HG03432 (cell line): Measurements from ENCODE around the gene NFIC.

Experiments
- ATAC-seq: cut with Tn5 transposase; IDR thresholded peaks from one replicate; pipeline ENCODE4 v1.9.1; 2021; ENCODE audit warnings: mild to moderate bottlenecking, moderate library complexity; ENCODE audit not compliant: unreplicated experiment

The NFIC gene

DNA sequence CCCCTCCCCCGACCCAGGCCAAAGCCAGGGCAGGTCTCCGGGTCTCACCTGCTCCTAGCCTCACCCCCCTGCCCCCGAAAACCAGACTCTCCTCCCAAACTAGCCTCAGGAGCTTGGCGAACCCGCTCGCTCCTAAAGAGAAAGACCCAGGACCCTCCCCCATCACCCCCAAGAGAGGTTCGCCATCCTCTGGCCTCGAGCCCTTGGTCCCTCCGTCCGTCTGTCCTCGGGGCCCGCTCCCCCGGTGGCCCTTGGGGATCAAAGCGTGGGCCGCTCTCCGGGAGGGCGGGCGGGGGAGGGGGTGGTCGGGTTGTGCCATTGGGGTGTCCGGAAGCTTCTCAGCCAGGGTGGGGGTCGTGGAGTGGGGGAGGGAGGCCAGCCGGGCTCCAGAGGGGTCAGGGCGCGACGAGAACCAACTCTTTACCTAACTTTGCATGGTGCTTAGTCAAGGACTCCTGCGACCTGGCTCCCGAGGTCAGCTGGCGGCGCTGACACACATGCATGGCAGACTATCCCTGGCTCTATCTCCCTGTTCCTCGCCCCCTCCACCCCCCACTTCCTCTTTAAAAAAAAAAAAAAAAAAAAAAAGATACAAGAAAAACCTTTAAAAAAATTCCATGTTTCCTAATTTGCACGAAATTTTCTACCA lies 98.3 kb downstream of the NFIC start:
- ATAC-seq: no peak

GRCh38 chr19:3465552-3465951 lies 99.2 kb downstream of the NFIC start:
- no peak for ATAC-seq

- ATAC-seq: no peak
Observed at GRCh38 chr19:3466635-3467034, 100.3 kb downstream of the NFIC start.

DNA sequence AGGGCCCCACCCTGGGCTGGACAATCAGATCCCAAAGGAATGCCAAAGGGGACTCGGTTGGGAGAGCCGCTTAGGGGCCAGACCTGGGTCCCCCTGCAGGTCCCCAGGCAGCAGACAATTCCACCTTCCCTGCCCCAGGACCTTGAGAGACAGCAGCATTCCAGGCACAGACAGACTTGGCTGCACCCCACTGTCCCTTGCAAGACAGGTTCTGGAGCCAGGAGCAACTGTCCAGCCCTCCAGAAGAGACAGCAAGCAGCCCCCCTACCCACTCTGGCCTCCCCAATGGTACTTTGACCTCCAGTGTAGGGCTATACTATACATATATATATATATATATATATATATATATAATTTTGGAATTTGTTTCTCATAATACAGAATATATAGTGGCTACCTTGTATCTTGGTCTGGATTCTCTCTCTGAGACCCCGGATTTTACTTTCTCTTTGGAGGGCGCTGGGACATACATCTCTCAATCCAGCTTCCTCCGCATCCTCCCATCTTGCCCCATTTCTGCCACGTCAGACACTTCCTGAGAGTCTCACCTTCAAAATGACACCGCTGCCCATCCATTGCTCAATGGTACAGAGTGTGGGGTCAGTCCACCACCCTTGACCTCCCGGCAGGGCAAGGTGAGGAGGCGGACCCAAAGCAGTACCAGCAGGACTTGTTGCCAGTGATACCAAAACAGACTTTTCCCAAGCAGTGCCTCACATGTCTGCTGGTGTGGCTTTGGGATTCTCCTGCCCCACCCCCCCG lies 101.2 kb downstream of the NFIC start:
- no peak for ATAC-seq

DNA sequence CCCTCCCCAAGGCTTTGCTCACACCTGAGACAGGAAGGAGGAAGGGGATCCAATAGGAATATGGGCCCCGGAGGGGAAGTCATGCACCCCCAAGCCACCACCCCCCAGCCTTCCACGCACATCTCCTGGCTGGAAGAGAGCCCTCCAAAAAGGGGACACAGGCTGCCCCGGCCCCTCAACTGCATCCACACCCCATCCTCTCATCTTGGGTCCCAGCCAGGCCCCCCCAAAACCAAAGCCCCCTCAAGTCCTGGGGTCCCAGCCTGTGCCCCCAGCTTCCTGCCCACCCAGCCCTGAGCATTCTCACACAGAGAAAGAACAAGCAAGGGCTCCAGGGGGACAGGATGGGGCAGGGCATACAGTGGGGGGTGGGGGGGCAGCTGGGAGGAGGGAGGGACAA lies 101.8 kb downstream of the NFIC start:
- ATAC-seq: no peak

DNA sequence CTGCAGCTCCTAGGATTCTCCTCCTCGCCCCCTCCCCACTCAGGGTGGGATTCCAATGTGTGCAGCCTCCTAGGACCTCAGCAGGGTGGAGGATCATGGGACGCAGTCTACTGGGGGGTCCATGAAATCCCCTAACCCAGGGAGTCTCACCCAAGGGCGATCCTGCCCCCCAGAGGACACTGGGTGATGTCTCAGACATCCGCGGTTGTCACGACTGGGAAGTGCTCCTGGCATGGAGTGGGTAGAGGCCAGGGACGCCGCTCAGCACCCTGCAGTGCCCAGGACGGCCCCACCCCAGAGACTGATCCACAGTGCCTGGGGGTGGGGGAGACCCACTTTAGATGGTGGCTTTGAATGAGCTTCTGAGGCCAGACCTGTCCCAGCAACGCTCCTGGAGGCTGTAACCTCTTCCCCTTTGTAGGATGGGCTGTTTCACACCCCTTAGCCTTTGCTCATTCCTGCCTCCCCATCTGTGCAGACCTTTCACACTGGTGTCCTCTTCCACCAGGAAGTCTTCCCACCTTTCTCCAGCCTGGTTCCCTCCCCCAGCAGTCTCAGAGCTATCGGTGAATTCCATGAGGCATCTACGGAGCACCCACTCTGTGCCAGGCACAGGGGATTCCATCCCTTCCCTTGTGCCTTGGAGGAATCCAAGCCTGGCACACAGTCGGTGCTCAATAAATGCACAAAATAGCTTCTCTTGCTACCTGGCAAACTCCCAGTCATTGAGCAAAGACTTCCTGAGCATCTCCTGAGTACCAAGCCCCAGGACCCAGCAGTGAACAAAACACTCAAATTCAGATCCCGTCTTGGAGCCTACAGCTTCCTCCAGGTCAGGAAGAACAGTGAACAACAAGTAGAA lies 103.5 kb downstream of the NFIC start:
- no peak for ATAC-seq

- no peak for ATAC-seq
Observed at GRCh38 chr19:3470500-3471128, 104.2 kb downstream of the NFIC start.

GRCh38 chr19:3471954-3472655 lies 105.7 kb downstream of the NFIC start:
- no peak for ATAC-seq

DNA sequence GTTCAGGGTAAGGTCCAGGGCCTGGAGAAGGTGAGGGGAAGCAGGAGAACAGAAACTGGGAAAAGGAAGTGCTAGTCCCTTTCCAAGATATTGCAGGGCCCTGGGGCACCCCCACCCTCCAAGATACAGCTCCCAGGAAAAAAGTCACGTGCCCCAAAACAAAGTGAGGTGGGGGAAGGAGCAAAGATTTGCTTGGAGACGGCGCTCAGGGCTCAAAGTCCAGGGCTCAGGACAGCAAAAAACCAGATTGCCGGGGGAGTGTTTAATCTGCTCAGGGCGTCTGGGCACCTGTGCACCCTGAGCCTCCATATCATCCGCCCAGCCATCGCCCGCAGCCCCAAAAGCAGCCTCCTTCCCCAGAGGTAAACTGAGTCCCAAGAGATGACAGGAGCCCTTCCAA lies 107.6 kb downstream of the NFIC start:
- ATAC-seq: no peak

DNA sequence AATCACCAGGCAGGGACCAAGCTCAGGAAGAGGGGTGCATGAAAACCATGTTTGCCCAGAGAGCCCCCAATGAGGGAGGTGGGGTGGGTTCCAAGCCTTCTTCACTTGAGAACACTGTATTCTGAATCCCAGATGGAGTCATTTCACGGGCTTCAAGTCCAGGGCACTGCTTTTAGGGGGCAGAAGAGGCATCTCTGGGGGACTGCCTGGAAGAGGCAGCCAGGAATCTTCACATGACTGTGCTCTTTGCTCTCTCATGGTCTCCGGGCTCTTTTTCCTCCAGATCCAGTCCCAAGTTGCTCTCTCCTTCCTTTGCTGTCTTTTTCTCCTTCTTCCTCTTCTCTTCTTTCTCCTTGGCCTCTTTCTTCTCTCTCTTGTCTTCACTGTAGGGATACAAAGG lies 108.2 kb downstream of the NFIC start:
- ATAC-seq: no peak

GRCh38 chr19:3475449-3475848 lies 109.1 kb downstream of the NFIC start:
- ATAC-seq: no peak

- ATAC-seq: no peak
Observed at GRCh38 chr19:3476830-3477229, 110.4 kb downstream of the NFIC start.

DNA sequence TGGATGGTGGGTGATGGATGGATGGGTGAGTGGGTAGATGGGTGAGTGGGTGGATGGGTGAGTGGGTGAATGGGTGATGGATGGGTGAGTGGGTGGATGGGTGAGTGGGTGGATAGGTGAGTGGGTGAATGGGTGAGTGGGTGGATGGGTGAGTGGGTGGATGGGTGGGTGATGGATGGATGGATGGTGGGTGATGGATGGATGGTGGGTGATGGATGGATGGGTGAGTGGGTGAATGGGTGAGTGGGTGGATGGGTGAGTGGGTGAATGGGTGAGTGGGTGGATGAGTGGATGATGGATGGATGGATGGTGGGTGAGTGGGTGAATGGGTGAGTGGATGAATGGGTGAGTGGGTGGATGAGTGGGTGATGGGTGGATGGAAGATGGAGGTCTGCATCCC lies 111.1 kb downstream of the NFIC start:
- ATAC-seq: no peak

GRCh38 chr19:3477951-3478350 lies 111.6 kb downstream of the NFIC start:
- ATAC-seq: no peak

GRCh38 chr19:3478409-3479176 lies 112.2 kb downstream of the NFIC start:
- ATAC-seq: no peak

GRCh38 chr19:3479177-3479833 lies 112.9 kb downstream of the NFIC start:
- no peak for ATAC-seq

DNA sequence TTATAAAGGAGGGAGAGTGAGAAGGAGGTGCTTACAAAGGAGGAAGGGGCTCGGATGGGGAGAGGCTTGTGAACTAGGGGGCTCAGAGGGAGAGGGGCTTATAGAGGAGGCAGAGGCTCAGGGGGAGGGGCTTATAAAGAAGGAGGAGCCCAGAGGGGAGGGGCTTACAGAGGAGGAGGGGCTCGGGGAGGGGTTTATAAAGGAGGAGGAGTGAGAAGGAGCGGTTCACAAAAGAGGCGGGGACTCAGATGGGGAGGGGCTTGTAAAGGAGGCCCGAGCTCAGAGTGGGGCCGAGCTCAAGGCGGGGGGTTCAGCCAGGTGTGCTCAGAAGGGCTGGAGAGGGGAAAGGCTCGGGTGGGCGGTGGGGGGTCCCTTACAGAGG lies 113.4 kb downstream of the NFIC start:
- no peak for ATAC-seq

DNA sequence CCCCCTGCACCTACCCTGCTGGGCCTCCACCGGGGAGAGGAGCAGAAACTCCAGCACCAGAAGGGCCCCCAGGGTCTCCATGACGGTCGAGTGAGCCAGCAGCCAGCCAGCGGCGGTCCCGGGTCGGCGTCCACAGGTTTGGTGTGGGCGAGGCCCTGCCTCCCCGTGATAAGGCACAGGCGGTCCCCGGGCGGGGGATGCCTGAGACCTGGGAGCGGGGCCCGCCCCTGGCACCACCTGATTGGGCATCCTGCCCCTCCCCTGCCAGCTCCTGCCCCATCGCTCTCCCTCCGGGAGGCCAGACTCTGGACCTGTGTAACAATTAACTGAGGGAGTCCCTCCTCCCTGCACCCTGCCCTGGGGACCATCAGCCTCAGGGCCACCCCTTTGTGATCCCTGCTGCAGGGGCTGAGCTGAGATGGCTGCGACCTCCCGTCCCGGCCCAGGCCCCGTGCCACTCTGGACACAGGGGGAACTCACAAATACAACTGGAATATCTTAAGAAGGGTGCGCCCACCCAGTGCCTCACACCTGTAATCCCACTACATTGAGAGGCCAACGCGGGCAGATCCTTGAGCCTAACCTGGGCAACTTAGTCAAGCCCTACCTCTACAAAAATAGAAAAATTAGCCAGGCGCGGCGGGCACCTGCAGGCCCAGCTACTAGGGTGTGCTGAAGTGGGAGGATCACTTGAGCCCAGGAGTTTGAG lies 114.2 kb downstream of the NFIC start, which contains the start of gene SMIM24:
Gene SMIM24 (minus strand): TSS at position 143 of the 709 bp plus-strand sequence. CDS start 62 bp downstream, at position 81.
- ATAC-seq: no peak
